Caco-2 (cell line): ENCODE results near the gene ANKRD40CL. TPM values are rescaled to one million over a fixed set of nuclear protein-coding genes. Genes with fewer than 3 reads are reported as not detected.
A peak's percentile ranks its signal among the peaks of the same experiment; 100 is the strongest.

Experiments used
- BruUV-seq: library from RNA; stranded (reverse); fragments of 400-500 nt; replicated peaks from 2 replicates; lab custom pipeline; 2021; lab: Mats Ljungman, UMichigan
- CTCF ChIA-PET: fragments of 300-600 bp; sonication (Branson Sonifier 250); formaldehyde crosslinking; loops from one replicate; lab custom pipeline; 2022; ENCODE audit warnings: antibody characterized with exemption; lab: Charles Lee
- POLR2A ChIA-PET: fragments of 300-600 bp; sonication (Branson Sonifier 250); formaldehyde crosslinking; loops from one replicate; lab custom pipeline; 2022; ENCODE audit warnings: antibody characterized with exemption; lab: Charles Lee
- DNase-seq, 2 experiments: peaks; one replicate each; pipeline versions ENCODE4 v3.0.0 to v3.0.0-alpha.2; 2020 to 2022
- H3K27me3 ChIP-seq: replicated peaks from 2 replicates; pipeline ENCODE4 v1.6.0; 2011; ENCODE audit warnings: low read length; ENCODE audit not compliant: control insufficient read depth, insufficient read depth
- H3K36me3 ChIP-seq: 2 replicates; pipeline ENCODE4 v1.5.1; 2011; ENCODE audit warnings: low read length; ENCODE audit not compliant: control insufficient read depth, insufficient read depth
- H3K4me1 ChIP-seq: fragments of 250-450 bp; sonication (Bioruptor Pico); 2 replicates; pipeline ENCODE4 v1.5.1; 2020; ENCODE audit warnings: mild to moderate bottlenecking
- H3K4me3 ChIP-seq: 2 replicates; pipeline ENCODE4 v1.5.1; 2011; ENCODE audit warnings: low read depth, mild to moderate bottlenecking, control low read depth, low read length
- H3K9me3 ChIP-seq: fragments of 250-450 bp; sonication (Bioruptor Pico); 2 replicates; pipeline ENCODE4 v1.5.1; 2020; ENCODE audit warnings: mild to moderate bottlenecking, moderate library complexity
- H3K27ac Mint-ChIP-seq: one replicate; pipeline ENCODE4 v1.8.0; 2022; ENCODE audit warnings: mixed read lengths; ENCODE audit not compliant: unreplicated experiment
- H3K27me3 Mint-ChIP-seq: one replicate; pipeline ENCODE4 v1.8.0; 2022; ENCODE audit warnings: mixed read lengths; ENCODE audit not compliant: insufficient read depth, unreplicated experiment
- H3K36me3 Mint-ChIP-seq: one replicate; pipeline ENCODE4 v1.8.0; 2022; ENCODE audit warnings: mild to moderate bottlenecking, mixed read lengths; ENCODE audit not compliant: insufficient read depth, unreplicated experiment
- H3K4me1 Mint-ChIP-seq: one replicate; pipeline ENCODE4 v1.8.0; 2022; ENCODE audit warnings: low read depth, mixed read lengths; ENCODE audit not compliant: unreplicated experiment
- H3K4me3 Mint-ChIP-seq: one replicate; pipeline ENCODE4 v1.8.0; 2022; ENCODE audit warnings: mild to moderate bottlenecking, moderate library complexity, mixed read lengths; ENCODE audit not compliant: unreplicated experiment
- H3K9me3 Mint-ChIP-seq: one replicate; pipeline ENCODE4 v1.8.0; 2022; ENCODE audit warnings: mixed read lengths; ENCODE audit not compliant: unreplicated experiment
- intact Hi-C: fragments of 100-400 bp; cut with micrococcal nuclease; formaldehyde crosslinking; loops from one replicate; pipeline ENCODE4 v1.10.0; 2022; ENCODE audit not compliant: unreplicated experiment
- total RNA-seq: library from RNA; stranded (reverse); gene quantifications from 2 replicates; pipeline ENCODE4 v1.2.3, GENCODE V29; 2022
- TF ChIP-seq, protein P1 (sequence below), 2 experiments: fragments of 200-600 bp in 1 of 2; IDR thresholded peaks; 1 replicate in 1 of 2; 2 replicates in 1 of 2; pipeline versions ENCODE4 v1.5.1 to v1.8.0; 2011 to 2022; ENCODE audit warnings: antibody characterized with exemption in 1 of 2, control low read depth in 1 of 2, inconsistent platforms in 1 of 2, low read depth in 1 of 2, low read length in 1 of 2, mild to moderate bottlenecking in 1 of 2, moderate library complexity in 1 of 2; ENCODE audit not compliant: insufficient read depth in 1 of 2, severe bottlenecking in 1 of 2, unreplicated experiment in 1 of 2

Gene ANKRD40CL
- total RNA-seq, 1 experiment from 2014 or later = 11.2 TPM

DNA sequence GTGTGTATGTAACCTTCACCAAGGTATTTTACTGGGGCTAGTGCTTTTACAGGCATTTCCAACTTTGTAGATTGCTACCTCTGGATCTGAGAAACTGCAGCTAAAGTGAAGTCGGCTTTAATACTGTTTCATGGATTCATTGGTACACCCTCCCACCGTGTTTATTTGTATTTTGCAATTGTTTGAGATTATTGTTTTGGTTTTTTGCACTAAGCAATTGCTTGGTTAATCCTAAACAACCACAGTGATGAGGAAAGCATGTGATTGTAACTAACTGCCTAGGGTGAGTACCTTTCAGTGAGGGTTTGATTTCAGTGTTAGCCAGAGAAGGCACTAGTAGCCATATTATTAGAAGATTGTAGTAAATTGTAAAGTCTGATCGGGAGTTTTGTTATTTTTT lies 44.6 kb downstream of the ANKRD40CL start:
- Histone ChIP-seq H3K9me3 (no peaks in the 10 kb centered on the region), H3K36me3 (peaks cover 1% of the 10 kb centered on the region; the same call in 1 of the 2 replicates), H3K4me1 (peaks cover 47% of the 10 kb centered on the region), H3K4me3 (no peak overlapping the region), H3K27me3 (no peaks in the 10 kb centered on the region)
- Mint-ChIP-seq H3K36me3 (peaks cover 82% of the 10 kb centered on the region), H3K4me3 (peak overlapping the region; percentile 97), H3K4me1 (peaks cover 26% of the 10 kb centered on the region), H3K9me3 (no peaks in the 10 kb centered on the region), H3K27me3 (no peaks in the 10 kb centered on the region), H3K27ac (peak overlapping the region; percentile 19)
- TF ChIP-seq, protein P1, sequence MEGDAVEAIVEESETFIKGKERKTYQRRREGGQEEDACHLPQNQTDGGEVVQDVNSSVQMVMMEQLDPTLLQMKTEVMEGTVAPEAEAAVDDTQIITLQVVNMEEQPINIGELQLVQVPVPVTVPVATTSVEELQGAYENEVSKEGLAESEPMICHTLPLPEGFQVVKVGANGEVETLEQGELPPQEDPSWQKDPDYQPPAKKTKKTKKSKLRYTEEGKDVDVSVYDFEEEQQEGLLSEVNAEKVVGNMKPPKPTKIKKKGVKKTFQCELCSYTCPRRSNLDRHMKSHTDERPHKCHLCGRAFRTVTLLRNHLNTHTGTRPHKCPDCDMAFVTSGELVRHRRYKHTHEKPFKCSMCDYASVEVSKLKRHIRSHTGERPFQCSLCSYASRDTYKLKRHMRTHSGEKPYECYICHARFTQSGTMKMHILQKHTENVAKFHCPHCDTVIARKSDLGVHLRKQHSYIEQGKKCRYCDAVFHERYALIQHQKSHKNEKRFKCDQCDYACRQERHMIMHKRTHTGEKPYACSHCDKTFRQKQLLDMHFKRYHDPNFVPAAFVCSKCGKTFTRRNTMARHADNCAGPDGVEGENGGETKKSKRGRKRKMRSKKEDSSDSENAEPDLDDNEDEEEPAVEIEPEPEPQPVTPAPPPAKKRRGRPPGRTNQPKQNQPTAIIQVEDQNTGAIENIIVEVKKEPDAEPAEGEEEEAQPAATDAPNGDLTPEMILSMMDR (IDR thresholded peaks at IDR 0.05; ENCODE audit: insufficient read depth in 1 of 2, low read depth in 1 of 2, low read length in 1 of 2, severe bottlenecking in 1 of 2, unreplicated experiment in 1 of 2) = no peak
- no peak for DNase-seq
- intact Hi-C loops = no loop called here
- BruUV-seq = no TSS peak
- ChIA-PET POLR2A (no interaction called here), CTCF (no interaction called here)

DNA sequence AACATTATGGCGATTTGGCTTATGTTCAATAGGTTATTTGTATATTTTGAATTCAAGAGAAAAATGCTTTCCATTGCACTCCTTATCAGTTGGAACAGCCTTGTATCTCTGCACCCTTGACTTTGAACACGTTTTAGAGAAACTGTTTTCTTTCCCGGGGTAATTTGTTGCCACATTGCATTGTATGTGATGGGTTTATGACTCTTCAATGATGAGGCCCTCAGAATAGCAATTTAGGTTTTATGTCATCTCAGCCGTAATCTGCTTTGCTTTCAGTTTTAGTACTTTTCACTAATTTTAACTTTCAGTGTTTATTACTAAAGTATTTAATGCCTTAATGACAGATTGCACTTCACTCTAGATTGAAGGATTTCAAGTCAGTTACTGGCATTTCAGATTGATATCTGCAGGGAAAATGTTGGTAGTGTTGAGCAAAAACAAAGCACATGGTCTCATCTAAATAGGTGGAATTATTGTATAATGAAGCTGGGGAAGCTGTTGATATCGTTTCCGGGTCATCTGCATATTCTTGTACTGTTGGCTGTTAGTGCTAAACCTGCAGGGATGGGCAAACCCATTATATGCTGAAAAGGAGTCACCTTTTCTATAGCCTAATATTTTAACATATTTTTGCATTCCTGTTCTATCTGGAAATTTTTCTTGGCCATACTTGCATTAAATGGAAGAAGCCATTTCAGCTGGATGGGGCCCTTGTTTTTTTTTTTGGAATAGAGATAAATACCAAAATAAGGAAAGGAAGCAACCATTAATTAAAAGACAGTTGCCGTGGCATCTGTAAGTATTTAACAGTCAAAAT lies 45.9 kb downstream of the ANKRD40CL start:
- TF ChIP-seq, protein P1 (IDR thresholded peaks at IDR 0.05; ENCODE audit: insufficient read depth in 1 of 2, low read depth in 1 of 2, low read length in 1 of 2, severe bottlenecking in 1 of 2, unreplicated experiment in 1 of 2) = no peak
- Histone ChIP-seq H3K4me3 (peak overlapping the region; percentile 88), H3K27me3 (no peaks in the 10 kb centered on the region), H3K4me1 (peaks cover 37% of the 10 kb centered on the region), H3K9me3 (no peaks in the 10 kb centered on the region), H3K36me3 (peaks cover 1% of the 10 kb centered on the region; the same call in 1 of the 2 replicates)
- BruUV-seq = no TSS peak
- H3K27ac Mint-ChIP-seq = peak overlapping the region; percentile 100
- H3K27me3 Mint-ChIP-seq = no peaks in the 10 kb centered on the region
- ChIA-PET CTCF (interaction anchor here (0.6 to 0.8 kb wide), 3 partner anchors 9 to 95 kb away, joined by 3 read pairs; no protein-coding TSS in a partner anchor), POLR2A (no interaction called here)
- intact Hi-C loops = loop anchor here (2.0 kb wide), 1 partner anchor 41 kb away; no protein-coding TSS in a partner anchor
- no peaks in the 10 kb centered on the region for H3K9me3 Mint-ChIP-seq
- DNase-seq = no peak
- H3K36me3 Mint-ChIP-seq = peaks cover 73% of the 10 kb centered on the region
- H3K4me1 Mint-ChIP-seq = peaks cover 18% of the 10 kb centered on the region
- H3K4me3 Mint-ChIP-seq = peak overlapping the region; percentile 97

GRCh38 chr17:50719924-50720794 lies 47.2 kb downstream of the ANKRD40CL start:
- no peaks in the 10 kb centered on the region for H3K9me3 Mint-ChIP-seq
- peaks cover 18% of the 10 kb centered on the region for H3K4me1 Mint-ChIP-seq
- POLR2A ChIA-PET = interaction anchor here (0.7 to 1.1 kb wide), 24 partner anchors 8 to 323 kb away, joined by 3 to 20 read pairs (median 5); partner anchors contain the start of genes ANKRD40CL, CACNA1G, LRRC59 and TOB1
- Histone ChIP-seq H3K36me3 (peaks cover 1% of the 10 kb centered on the region; the same call in 1 of the 2 replicates), H3K27me3 (no peaks in the 10 kb centered on the region), H3K9me3 (no peaks in the 10 kb centered on the region), H3K4me3 (peak overlapping the region; percentile 88), H3K4me1 (peaks cover 24% of the 10 kb centered on the region)
- H3K27me3 Mint-ChIP-seq = no peaks in the 10 kb centered on the region
- no peak for DNase-seq
- TF ChIP-seq, protein P1 (IDR thresholded peaks at IDR 0.05; ENCODE audit: insufficient read depth in 1 of 2, low read depth in 1 of 2, low read length in 1 of 2, severe bottlenecking in 1 of 2, unreplicated experiment in 1 of 2) = no peak
- peaks cover 64% of the 10 kb centered on the region for H3K36me3 Mint-ChIP-seq
- H3K4me3 Mint-ChIP-seq = peak overlapping the region; percentile 97
- intact Hi-C loops = loop anchor here (1.0 to 2.0 kb wide), 3 partner anchors 12 to 147 kb away; no protein-coding TSS in a partner anchor
- TSS peak; percentile 48 for BruUV-seq
- CTCF ChIA-PET = interaction anchor here (0.6 to 1.1 kb wide), 8 partner anchors 15 to 241 kb away, joined by 3 to 9 read pairs (median 4); no protein-coding TSS in a partner anchor
- peak overlapping the region; percentile 100 for H3K27ac Mint-ChIP-seq
